Dendritic cell treated with granulocyte-macrophage colony-stimulating factor and Interleukin-4, amounts not matched to agents 40 ng/mL and 50 ng/mL, for 4 days (primary cell): Measurements from ENCODE around the gene GABRD.

Experiments
- H3K27ac Mint-ChIP-seq: one replicate; pipeline ENCODE4 v1.8.0; 2022; ENCODE audit warnings: mild to moderate bottlenecking, mixed read lengths
- H3K27me3 Mint-ChIP-seq: one replicate; pipeline ENCODE4 v1.8.0; 2022; ENCODE audit warnings: mild to moderate bottlenecking, mixed read lengths
- H3K36me3 Mint-ChIP-seq: one replicate; pipeline ENCODE4 v1.8.0; 2022; ENCODE audit warnings: low read depth, mixed read lengths
- H3K4me1 Mint-ChIP-seq: one replicate; pipeline ENCODE4 v1.8.0; 2022; ENCODE audit warnings: low read depth, mixed read lengths
- H3K4me3 Mint-ChIP-seq: one replicate; pipeline ENCODE4 v1.8.0; 2022; ENCODE audit warnings: mild to moderate bottlenecking, moderate library complexity, mixed read lengths
- H3K9me3 Mint-ChIP-seq: one replicate; pipeline ENCODE4 v1.8.0; 2022; ENCODE audit warnings: mixed read lengths
- intact Hi-C: fragments of 100-400 bp; cut with micrococcal nuclease; formaldehyde crosslinking; loops from one replicate; pipeline ENCODE4 v1.15.0; 2022

Gene GABRD

DNA sequence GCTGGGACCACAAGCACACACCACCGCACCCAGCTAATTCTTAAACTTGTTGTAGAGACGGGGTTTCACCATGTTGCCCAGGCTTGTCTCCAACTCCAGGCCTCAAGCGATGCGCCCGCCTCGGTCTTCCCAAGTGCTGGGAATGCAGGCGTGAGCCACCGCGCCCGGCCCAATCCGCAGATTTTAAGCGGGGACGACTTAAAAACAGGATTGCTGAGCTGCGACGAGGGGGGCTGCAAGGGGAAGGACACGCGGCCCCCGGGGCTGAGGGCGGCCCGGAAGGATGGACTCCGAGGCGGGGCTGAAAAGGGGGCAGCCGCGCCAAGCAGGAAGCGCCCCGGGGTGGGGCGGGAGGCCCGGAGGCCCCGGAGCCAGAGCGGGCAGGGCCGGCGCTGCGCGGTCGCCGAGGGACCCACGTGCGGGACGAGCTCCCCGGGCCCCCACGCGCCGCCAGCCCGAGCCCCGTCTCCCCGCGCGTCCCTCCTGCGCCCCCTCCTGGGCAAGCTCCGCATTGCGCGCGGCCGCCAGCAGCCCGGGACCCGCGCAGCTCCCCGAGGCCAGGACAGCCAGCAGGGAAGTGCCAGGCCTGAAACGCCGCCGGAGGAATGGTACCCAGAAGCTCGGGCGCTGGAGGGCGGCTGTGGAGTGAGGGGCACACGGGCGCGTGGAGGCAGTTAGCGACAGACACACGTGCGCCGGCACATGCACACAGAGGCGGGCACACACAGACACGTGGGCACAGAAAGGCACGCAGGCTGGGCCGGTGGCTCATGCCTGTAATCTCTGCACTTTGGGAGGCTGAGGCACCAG is 25.6 kb downstream of the GABRD start:
- Mint-ChIP-seq H3K9me3 (no peaks in the 10 kb centered on the region), H3K4me3 (peak overlapping the region; percentile 43), H3K27me3 (peaks cover 68% of the 10 kb centered on the region), H3K27ac (no peak overlapping the region), H3K4me1 (peaks cover 8% of the 10 kb centered on the region), H3K36me3 (no peaks in the 10 kb centered on the region)
- intact Hi-C loops: loop anchor here (5.0 kb wide), 1 partner anchor 102 kb away; no protein-coding TSS in a partner anchor

DNA sequence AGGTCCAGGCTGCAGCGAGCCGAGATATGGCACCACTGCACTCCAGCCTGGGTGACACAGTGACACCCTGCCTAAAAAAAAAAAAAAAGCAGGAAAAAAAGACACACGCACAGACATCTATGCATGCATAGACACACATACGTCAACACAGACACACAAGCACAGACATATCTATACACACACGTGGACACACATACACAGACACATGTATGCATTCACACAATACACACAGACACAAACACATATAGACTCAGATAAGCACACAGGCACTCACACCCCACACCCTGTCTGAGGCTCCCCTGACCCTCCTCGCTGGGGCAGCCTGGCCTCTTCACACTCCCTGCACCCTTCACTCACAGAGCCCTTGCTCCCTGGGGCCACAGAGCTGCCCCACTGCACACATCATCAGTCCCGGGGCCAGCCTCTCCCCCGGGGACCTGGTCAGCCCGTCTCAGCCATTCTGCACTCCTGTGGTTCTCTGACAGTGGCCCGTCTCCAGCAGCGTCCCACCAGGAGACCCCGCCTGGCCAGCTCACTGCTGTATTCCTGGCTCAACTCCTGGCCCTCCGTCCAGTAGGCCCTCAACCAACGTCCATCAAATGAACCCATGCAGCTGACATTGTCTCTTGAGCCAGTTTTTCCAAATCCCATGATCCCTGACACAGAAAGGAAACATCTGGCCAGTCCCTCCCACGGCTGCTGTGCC is 26.5 kb downstream of the GABRD start:
- H3K27me3 Mint-ChIP-seq: peaks cover 71% of the 10 kb centered on the region
- H3K27ac Mint-ChIP-seq: no peak overlapping the region
- no peaks in the 10 kb centered on the region for H3K9me3 Mint-ChIP-seq
- no peak overlapping the region for H3K4me3 Mint-ChIP-seq
- H3K4me1 Mint-ChIP-seq: peaks cover 9% of the 10 kb centered on the region
- intact Hi-C loops: loop anchor here (2.0 to 5.0 kb wide), 2 partner anchors 85 to 103 kb away; no protein-coding TSS in a partner anchor
- no peaks in the 10 kb centered on the region for H3K36me3 Mint-ChIP-seq

DNA sequence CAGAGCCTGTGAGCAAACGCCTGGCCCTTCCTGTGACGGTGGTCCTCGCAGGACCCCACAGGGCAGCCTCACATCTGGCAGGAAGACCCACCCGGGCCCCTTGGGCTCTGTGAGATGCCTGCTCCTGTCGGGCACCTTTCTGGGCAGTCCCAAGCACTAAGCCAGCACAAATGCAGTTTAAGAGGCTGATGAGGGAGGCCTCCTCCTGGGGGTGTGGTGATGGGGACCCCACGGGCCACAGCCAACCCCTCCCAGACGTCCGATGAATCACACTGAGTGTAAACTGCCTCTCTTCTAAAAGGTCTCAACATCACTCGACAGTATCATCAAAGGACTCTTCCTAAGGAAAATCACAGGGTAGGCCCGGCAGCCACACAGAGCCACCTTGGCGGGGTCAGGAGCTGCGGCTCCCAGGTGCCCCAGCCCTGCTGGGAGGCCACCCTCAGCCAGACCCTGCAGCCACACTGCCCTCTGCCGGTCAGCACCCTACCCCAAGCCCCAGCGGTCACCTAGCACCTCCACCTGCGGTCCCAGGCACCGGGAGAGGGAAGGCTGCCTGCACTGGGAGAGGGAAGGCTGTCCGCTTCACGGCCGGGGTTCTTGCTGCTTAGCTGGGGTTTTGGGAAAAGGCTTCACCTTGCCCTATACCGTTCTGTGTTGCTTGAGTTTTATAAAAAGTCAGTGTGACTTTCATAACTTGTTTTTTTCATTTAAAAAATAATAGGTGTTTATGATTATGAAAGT is 27.2 kb downstream of the GABRD start:
- no peak overlapping the region for H3K27ac Mint-ChIP-seq
- no peak overlapping the region for H3K4me3 Mint-ChIP-seq
- peaks cover 9% of the 10 kb centered on the region for H3K4me1 Mint-ChIP-seq
- intact Hi-C loops: loop anchor here (2.0 to 5.0 kb wide), 2 partner anchors 86 to 104 kb away; no protein-coding TSS in a partner anchor
- no peaks in the 10 kb centered on the region for H3K36me3 Mint-ChIP-seq
- H3K27me3 Mint-ChIP-seq: peaks cover 76% of the 10 kb centered on the region
- H3K9me3 Mint-ChIP-seq: no peaks in the 10 kb centered on the region

DNA sequence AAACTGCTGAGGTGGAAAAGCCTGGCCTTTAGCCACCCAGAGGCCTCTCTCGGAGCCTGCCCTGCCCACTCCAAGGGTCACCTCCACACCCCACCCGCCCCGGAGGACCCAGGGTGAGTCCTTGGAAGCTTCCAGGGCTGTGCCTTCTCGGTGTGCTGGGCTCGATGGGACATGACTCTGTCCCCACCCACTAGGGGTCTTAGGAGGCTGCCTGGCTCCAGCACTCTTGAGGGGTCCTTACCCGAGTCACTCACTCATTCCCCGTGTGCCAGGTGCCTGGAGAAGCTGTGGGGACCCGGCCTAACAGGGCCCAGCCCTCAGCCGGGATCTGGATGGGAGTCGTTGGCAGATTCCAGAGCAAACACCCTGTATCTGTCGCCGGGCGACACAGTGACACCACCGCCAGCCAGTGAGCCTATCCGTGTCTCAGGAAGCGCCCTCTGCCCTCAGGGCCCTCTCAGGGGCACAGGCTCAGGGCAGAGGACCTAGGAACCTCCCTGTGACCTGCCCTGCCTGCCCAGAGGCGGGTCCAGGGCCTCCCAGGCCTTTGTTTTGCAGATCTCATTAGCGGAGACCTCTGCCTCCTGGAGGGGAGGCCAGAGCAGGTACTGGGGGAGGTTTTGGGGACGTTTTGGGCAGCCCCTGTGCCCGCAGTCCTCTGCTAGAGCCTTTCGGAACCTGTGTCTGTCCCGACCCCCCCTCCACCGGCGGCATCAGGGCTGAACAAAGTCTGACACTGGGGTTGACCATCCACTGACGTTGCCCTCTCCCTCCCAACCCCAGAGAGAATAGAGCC is 28.0 kb downstream of the GABRD start:
- no peaks in the 10 kb centered on the region for H3K9me3 Mint-ChIP-seq
- intact Hi-C loops: loop anchor here (2.0 to 5.0 kb wide), 2 partner anchors 86 to 105 kb away; no protein-coding TSS in a partner anchor
- peaks cover 81% of the 10 kb centered on the region for H3K27me3 Mint-ChIP-seq

DNA sequence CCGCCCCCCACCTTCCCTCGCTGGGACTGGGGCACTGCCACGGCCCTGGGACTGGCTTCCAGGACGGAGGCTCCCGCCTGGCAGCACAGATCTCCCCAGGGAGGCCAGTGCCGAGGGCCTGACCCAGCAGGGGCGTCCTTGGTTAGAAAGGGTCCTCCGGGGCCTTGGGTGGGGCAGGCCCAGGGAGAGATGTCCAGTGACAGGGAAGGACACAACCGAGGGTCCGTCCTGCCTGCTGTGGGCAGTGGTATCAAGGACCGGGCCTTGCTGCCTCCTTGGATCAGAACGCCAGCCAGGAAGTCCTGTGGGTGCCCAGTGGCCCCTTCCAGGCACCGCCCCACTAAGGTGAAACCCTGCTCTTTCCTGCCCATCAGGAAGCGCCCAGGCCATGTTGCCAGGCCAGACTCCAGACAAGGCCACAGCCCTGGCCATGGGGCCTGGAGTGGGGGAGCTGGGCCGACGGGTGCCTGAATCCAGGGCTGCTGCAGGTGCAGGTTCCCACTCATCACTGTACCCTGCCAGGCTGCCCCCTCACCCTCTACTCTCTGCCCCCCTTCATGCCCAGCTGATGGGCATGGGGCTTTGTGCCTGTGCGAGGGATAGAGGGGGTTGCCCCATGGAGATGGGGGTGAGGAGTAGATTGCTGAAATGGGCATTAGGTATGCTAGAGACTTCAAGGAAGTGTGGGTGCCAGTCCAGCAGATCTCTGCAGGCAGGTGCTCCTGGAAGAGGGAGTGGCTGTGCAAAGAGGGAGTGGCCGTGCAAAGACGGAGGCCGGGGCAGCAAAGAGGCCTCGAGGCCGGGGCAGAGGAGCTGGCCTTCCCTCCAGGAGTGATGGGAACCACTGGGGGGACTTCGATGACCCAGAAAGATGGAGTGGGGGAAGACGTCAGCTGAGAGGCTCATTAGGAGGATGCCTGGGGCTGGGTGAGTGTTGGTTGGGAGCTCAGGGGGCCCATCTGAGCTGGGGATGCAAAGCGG is 28.9 kb downstream of the GABRD start:
- no peaks in the 10 kb centered on the region for H3K9me3 Mint-ChIP-seq
- H3K36me3 Mint-ChIP-seq: no peaks in the 10 kb centered on the region
- H3K4me3 Mint-ChIP-seq: no peak overlapping the region
- peaks cover 9% of the 10 kb centered on the region for H3K4me1 Mint-ChIP-seq
- intact Hi-C loops: loop anchor here (2.0 to 5.0 kb wide), 2 partner anchors 87 to 106 kb away; no protein-coding TSS in a partner anchor
- H3K27me3 Mint-ChIP-seq: peaks cover 87% of the 10 kb centered on the region
- no peak overlapping the region for H3K27ac Mint-ChIP-seq

More for the DNA sequence above, 28.0 kb downstream of the GABRD start:
- Mint-ChIP-seq H3K36me3 (no peaks in the 10 kb centered on the region), H3K4me1 (peaks cover 9% of the 10 kb centered on the region), H3K27ac (no peak overlapping the region), H3K4me3 (no peak overlapping the region)

DNA sequence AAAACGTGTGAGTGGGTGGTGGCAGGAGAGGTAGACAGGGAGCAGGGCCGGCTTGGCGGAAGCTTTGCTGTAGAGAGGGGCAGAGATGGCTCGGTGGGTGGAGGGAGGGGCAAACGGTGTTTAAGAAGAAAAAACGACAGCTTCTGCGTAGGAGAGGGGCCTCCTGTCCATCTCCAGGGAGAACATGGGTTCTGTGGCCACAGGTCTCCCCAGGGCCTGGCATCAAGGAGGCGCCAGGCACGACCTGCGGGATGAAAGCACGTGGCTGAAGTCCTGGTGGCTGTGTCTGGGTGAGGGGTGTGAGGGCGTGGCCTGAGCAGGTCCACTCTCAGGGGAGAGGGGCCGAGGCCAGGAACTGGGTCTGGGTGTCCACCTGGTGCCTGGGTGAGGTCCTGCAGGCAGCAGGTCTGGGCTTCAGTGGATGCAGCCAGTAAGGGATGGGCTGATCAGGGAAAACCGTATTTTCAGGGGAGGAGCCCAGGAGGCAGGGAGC is 30.1 kb downstream of the GABRD start:
- H3K9me3 Mint-ChIP-seq: no peaks in the 10 kb centered on the region
- H3K27me3 Mint-ChIP-seq: peaks cover 83% of the 10 kb centered on the region
- peaks cover 9% of the 10 kb centered on the region for H3K4me1 Mint-ChIP-seq
- intact Hi-C loops: loop anchor here (5.0 kb wide), 1 partner anchor 107 kb away; no protein-coding TSS in a partner anchor
- H3K36me3 Mint-ChIP-seq: no peaks in the 10 kb centered on the region
- no peak overlapping the region for H3K27ac Mint-ChIP-seq
- peak overlapping the region; percentile 72 for H3K4me3 Mint-ChIP-seq

DNA sequence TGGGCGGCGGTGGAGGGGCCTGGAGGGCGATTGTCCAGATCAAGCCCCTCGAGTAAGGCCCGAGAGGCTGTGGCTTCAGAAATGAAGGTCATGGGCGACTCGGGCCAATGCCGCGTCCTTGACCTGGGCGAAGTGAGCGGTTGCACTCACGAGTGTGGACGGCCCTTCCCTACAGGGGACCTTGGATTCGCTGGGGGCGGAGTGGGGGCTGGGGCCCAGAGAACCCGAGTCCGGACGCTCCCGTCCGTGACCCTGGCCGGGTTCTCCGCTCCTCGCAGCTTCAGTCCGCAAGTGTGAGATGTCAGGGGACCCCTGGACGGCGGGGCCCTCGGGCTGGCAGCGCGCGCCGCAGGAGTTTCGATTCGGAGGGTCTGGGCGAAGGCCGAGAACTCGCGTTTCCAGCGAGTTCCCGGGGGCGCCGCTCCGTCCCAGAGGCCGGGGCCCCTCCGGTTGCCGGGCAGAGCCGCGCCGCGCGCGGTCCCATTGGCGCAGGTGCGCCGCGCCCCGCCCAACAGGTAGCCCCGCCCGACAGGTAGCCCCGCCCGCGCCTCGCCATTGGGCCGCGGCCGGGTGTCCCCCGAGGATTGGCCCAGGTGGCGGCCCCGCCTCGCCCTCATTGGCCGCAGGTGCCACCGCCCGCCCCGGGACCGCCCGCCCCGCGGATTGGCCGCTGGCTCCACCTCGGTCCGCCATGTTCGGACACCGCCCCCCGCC is 30.7 kb downstream of the GABRD start, which contains the start of gene PRKCZ:
PRKCZ (plus strand) TSS at position 694 of the 714 bp plus-strand sequence. CDS start 220 bp downstream, outside the sequence.
- Mint-ChIP-seq H3K4me1 (peaks cover 9% of the 10 kb centered on the region), H3K9me3 (no peaks in the 10 kb centered on the region), H3K27ac (no peak within 1 kb of the TSS), H3K4me3 (peak within 1 kb of the TSS; percentile 72), H3K36me3 (no peaks in the 10 kb centered on the region), H3K27me3 (peaks cover 79% of the 10 kb centered on the region)
- intact Hi-C loops: loop anchor here (5.0 kb wide), 1 partner anchor 108 kb away; no protein-coding TSS in a partner anchor

DNA sequence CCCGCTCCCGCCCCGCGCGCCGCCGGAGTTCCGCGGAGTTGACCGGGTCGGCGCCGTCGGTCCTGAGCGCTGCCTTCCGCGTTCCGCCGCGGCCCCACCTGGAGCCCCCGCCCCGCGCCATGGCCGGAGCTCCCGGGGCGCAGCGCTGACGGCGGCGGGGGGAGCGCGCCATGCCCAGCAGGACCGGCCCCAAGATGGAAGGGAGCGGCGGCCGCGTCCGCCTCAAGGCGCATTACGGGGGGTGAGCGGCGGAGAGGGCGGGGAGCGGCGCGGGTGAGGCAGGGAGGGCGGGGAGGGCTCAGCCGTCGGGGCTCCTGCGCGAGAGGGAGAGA is 31.3 kb downstream of the GABRD start:
- intact Hi-C loops: no loop called here
- Mint-ChIP-seq H3K36me3 (no peaks in the 10 kb centered on the region), H3K27ac (no peak overlapping the region), H3K4me3 (no peak overlapping the region), H3K27me3 (peaks cover 74% of the 10 kb centered on the region), H3K9me3 (no peaks in the 10 kb centered on the region), H3K4me1 (peaks cover 9% of the 10 kb centered on the region)

DNA sequence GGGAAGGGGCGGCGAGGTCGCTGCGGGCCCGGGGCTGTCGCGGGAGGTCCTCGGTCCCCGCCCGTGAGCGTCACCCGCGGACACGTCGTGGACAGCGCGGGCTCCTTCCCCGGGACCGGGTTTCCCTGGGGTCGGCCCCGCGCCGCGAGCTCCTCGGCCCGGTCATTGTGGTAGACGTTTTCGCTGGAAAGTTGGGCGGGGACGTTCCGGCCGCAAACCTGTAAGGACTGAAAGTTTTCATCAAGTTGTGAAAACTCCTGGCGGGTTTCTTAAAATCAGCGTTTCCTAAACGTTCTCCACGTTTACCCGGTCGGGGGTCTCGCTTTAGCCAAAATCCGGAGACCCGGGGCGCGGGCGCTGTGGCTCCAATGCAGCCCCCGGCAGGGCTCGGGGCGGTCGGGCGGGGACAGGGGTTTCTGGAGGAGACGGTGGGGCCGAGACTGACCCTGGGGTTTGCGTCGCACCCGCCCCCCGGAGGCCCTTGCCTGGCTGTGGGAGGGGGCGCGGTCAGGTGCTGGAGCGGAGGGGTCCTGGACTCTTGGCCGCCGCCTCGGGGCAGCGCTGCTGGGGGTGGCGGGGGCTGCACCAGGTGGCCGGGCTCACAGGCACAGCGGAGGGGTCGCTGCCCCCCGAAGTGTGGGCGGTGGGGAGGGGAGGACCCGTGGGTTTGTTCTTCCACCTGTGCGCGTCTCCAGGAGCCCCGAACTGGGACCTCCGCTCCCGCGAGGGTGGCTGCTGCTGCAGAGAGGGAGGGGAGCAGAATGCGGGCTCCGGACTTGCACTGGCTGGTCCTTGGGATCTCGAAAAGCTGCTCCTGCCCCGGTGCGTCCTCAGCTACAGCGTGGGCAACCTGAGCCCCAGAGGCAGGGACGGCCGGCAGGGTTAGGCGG is 31.9 kb downstream of the GABRD start:
- intact Hi-C loops: no loop called here

DNA sequence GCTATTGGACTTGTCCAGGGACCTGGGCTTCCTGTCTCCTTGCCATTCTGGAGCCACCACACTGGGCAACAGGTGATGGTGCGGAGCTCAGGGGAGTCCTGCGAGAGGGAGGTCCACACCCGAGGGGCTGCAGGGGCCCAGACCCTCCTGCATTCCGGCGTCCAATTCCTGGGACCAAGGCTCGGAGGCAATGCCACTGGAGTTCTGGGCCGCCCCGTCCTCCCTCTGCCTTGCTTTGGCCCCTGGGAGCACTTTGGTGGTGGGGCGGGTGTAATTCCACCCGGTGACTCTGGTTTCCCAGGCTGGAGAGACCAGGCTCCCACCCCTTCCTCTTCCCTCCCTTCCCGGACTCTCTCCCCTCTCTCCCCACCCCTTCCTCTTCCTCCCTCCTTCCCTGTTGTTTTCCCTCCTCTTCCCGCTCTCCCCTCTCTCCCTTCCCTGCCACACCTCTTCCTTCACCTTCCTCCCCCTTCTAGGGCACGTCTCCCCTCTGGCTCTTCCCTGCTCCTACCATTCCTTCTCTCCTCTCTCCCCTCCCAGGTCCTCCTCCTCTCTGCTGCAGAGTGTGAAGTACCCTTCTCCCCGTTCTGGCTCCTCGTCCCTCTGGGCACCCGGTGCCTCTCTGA is 33.0 kb downstream of the GABRD start:
- Mint-ChIP-seq H3K27ac (no peak overlapping the region), H3K36me3 (no peaks in the 10 kb centered on the region), H3K27me3 (peaks cover 59% of the 10 kb centered on the region), H3K4me3 (no peak overlapping the region), H3K9me3 (no peaks in the 10 kb centered on the region), H3K4me1 (peaks cover 9% of the 10 kb centered on the region)
- intact Hi-C loops: no loop called here

More for the DNA sequence above, 31.9 kb downstream of the GABRD start:
- Mint-ChIP-seq H3K27me3 (peaks cover 67% of the 10 kb centered on the region), H3K9me3 (no peaks in the 10 kb centered on the region), H3K4me3 (no peak overlapping the region), H3K4me1 (peaks cover 9% of the 10 kb centered on the region), H3K27ac (no peak overlapping the region), H3K36me3 (no peaks in the 10 kb centered on the region)

DNA sequence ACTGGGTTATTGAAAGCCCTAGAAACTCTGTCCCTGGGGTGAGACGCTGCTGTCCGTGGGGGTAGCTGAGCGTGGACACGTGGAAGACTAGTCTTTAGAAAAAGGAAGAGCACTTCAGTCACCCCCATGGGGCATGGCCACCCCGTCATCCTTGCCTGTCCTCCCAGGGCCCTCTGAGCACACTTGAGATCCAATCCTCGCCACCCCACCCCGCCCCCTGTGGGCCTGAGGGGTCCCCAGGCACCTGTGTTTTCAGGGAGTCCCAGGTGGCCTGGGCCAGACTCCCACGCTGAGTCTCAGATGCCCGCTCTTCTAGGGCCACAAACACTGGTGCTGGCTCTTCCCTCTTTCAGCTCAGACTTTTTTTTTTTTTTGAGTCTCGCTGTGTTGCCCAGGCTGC is 33.6 kb downstream of the GABRD start:
- peaks cover 53% of the 10 kb centered on the region for H3K27me3 Mint-ChIP-seq
- no peaks in the 10 kb centered on the region for H3K36me3 Mint-ChIP-seq
- peaks cover 9% of the 10 kb centered on the region for H3K4me1 Mint-ChIP-seq
- no peak overlapping the region for H3K27ac Mint-ChIP-seq
- intact Hi-C loops: no loop called here
- no peaks in the 10 kb centered on the region for H3K9me3 Mint-ChIP-seq
- no peak overlapping the region for H3K4me3 Mint-ChIP-seq
